NCI-H69 (cell line): ENCODE data around the gene UBAP1L.
"Not testable (repeated sequence)": the region's sequence is repeated elsewhere in the genome, so short reads cannot be mapped to it uniquely, and the experiment has no call there.

Experiments
- DNase-seq: peaks from one replicate; lab custom pipeline; 2025; lab: John Stamatoyannopoulos, UW

Gene UBAP1L

GRCh38 chr15:65066001-65066634 is 48.9 kb downstream of the UBAP1L start:
- no peak for DNase-seq

- no peak for DNase-seq
Measured at GRCh38 chr15:65062726-65063125, 52.3 kb downstream of the UBAP1L start.

GRCh38 chr15:65062061-65062460 is 52.9 kb downstream of the UBAP1L start:
- DNase-seq, result no peak

- DNase-seq, result no peak
Measured at GRCh38 chr15:65060641-65061397, 54.2 kb downstream of the UBAP1L start.

GRCh38 chr15:65059931-65060596 is 54.9 kb downstream of the UBAP1L start:
- no peak for DNase-seq

- DNase-seq, result no peak
Measured at GRCh38 chr15:65059369-65059750, 55.6 kb downstream of the UBAP1L start.

GRCh38 chr15:65058394-65059368 is 56.3 kb downstream of the UBAP1L start:
- DNase-seq, result no peak

- DNase-seq, result no peak
Measured at GRCh38 chr15:65057549-65057940, 57.5 kb downstream of the UBAP1L start.

GRCh38 chr15:65056868-65057548 is 58.0 kb downstream of the UBAP1L start:
- no peak for DNase-seq

GRCh38 chr15:65056106-65056505 is 58.9 kb downstream of the UBAP1L start:
- DNase-seq, result no peak

- no peak for DNase-seq
Measured at GRCh38 chr15:65055201-65055870, 59.7 kb downstream of the UBAP1L start.

- DNase-seq, result peak; percentile 76
Measured at GRCh38 chr15:65054333-65055200, 60.4 kb downstream of the UBAP1L start.

- DNase-seq, result no peak
Measured at GRCh38 chr15:65052956-65053355, 62.0 kb downstream of the UBAP1L start.

GRCh38 chr15:65051266-65051665 is 63.7 kb downstream of the UBAP1L start:
- no peak for DNase-seq

GRCh38 chr15:65050270-65050669 is 64.7 kb downstream of the UBAP1L start:
- no peak for DNase-seq

GRCh38 chr15:65049418-65049840 is 65.6 kb downstream of the UBAP1L start:
- peak; percentile 100 for DNase-seq

- DNase-seq, result peak; percentile 59
Measured at GRCh38 chr15:65048241-65048640, 66.8 kb downstream of the UBAP1L start.

GRCh38 chr15:65044724-65045481 is 70.1 kb downstream of the UBAP1L start, which contains the start of gene SLC51B:
TSS of gene SLC51B (plus strand) at chr15:65045387. CDS start at chr15:65050005, 4,618 bp downstream.
- DNase-seq, result peak; percentile 83

- not testable (repeated sequence) for DNase-seq
Measured at GRCh38 chr15:65044218-65044617, 70.8 kb downstream of the UBAP1L start.
